DND-41 (cell line): Measurements from ENCODE around the gene DENND1A.

ENCODE experiments used
- ATAC-seq: fragments of 200-7000 bp; cut with Tn5 transposase; 3 replicates; pipeline ENCODE4 v1.9.1; 2021; ENCODE audit warnings: low read depth; ENCODE audit not compliant: insufficient read depth
- DNase-seq: peaks from one replicate; pipeline ENCODE4 v3.0.0-alpha.2; 2020
- H2AFZ ChIP-seq: 2 replicates; pipeline ENCODE4 v1.6.0; 2012; ENCODE audit warnings: low read depth, low read length
- H3K27ac ChIP-seq: 2 replicates; pipeline ENCODE4 v1.5.1; 2012; ENCODE audit warnings: low read length, inconsistent platforms
- H3K27me3 ChIP-seq: fragments of 200-600 bp; sonication (generic); 2 replicates; pipeline ENCODE4 v1.6.0; 2012; ENCODE audit warnings: low read length, mild to moderate bottlenecking, inconsistent platforms; ENCODE audit not compliant: insufficient read depth, poor library complexity
- H3K36me3 ChIP-seq: 2 replicates; pipeline ENCODE4 v1.5.1; 2012; ENCODE audit warnings: low read length, inconsistent platforms; ENCODE audit not compliant: insufficient read depth
- H3K4me1 ChIP-seq: 2 replicates; pipeline ENCODE4 v1.5.1; 2012; ENCODE audit warnings: mild to moderate bottlenecking, low read length; ENCODE audit not compliant: insufficient read depth
- H3K4me2 ChIP-seq: 2 replicates; pipeline ENCODE4 v1.6.0; 2012; ENCODE audit warnings: mild to moderate bottlenecking, moderate library complexity, low read length, inconsistent platforms; ENCODE audit not compliant: insufficient read depth
- H3K4me3 ChIP-seq, 2 experiments: fragments of 200-600 bp in 1 of 2; shearing (Covaris generic) in 1 of 2; 2 replicates each; pipeline ENCODE4 v1.5.1; 2012 to 2016; ENCODE audit warnings: inconsistent platforms in 2 of 2, low read length in 2 of 2, mild to moderate bottlenecking in 2 of 2, low read depth in 1 of 2, moderate library complexity in 1 of 2
- H3K79me2 ChIP-seq: 2 replicates; pipeline ENCODE4 v1.6.0; 2012; ENCODE audit warnings: low read length, inconsistent platforms; ENCODE audit not compliant: insufficient read depth
- H3K9ac ChIP-seq: 2 replicates; pipeline ENCODE4 v1.6.0; 2012; ENCODE audit warnings: low read depth, mild to moderate bottlenecking, inconsistent platforms, low read length, moderate library complexity
- H3K9me3 ChIP-seq: 2 replicates; pipeline ENCODE4 v1.5.1; 2012; ENCODE audit warnings: low read length, moderate library complexity, mild to moderate bottlenecking, inconsistent platforms; ENCODE audit not compliant: insufficient read depth, severe bottlenecking
- H4K20me1 ChIP-seq: 2 replicates; pipeline ENCODE4 v1.6.0; 2012; ENCODE audit warnings: low read length; ENCODE audit not compliant: insufficient read depth
- CTCF ChIP-seq: IDR thresholded peaks from 2 replicates; pipeline ENCODE4 v1.5.1; 2012; ENCODE audit warnings: borderline replicate concordance, low read length, moderate library complexity, mild to moderate bottlenecking; ENCODE audit not compliant: poor library complexity, severe bottlenecking; ENCODE audit errors: extremely low read depth
- EZH2 ChIP-seq: IDR thresholded peaks from 3 replicates; pipeline ENCODE4 v1.6.1; 2012; ENCODE audit warnings: borderline replicate concordance, low read depth, mild to moderate bottlenecking, moderate library complexity, low read length, inconsistent platforms; ENCODE audit not compliant: severe bottlenecking

Gene DENND1A

DNA sequence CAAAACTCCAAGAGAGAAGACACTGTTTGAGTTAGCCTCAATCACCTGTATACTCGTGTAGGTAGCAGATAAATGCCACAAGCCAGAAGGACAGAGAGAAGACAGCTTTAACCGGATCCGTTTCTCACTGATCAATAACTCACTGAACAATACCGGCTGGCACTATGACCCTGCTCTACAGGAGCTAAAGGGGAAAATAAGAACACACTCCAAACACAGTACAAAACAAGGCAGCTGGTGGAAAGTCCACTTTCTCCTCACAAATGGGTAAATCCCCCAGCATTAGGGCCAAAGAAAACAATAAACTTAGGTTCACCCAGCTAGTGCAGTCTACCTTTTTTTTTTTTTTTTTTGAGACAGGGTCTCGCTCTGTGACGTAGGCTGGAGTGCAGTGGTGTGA lies 404.5 kb downstream of the DENND1A start:
- Histone ChIP-seq H3K4me1 (no peaks in the 10 kb centered on the region), H3K9ac (no peak overlapping the region), H3K79me2 (no peaks in the 10 kb centered on the region), H4K20me1 (no peaks in the 10 kb centered on the region), H3K36me3 (no peaks in the 10 kb centered on the region), H3K27ac (no peak overlapping the region), H3K9me3 (peaks cover 7% of the 10 kb centered on the region), H3K27me3 (no peaks in the 10 kb centered on the region), H2AFZ (no peak overlapping the region), H3K4me2 (no peak overlapping the region), H3K4me3 (no peak overlapping the region)
- no peak for DNase-seq
- TF ChIP-seq CTCF, result no peak
- TF ChIP-seq EZH2, result no peak
- ATAC-seq, result no peak

- DNase-seq (no peak), ATAC-seq (no peak)
- no peaks in the 10 kb centered on the region for H3K79me2 ChIP-seq
- H3K36me3 ChIP-seq, result no peaks in the 10 kb centered on the region
- H3K27ac ChIP-seq, result no peak overlapping the region
- H3K4me1 ChIP-seq, result no peaks in the 10 kb centered on the region
- H3K27me3 ChIP-seq, result no peaks in the 10 kb centered on the region
- H3K4me2 ChIP-seq, result no peak overlapping the region
- no peaks in the 10 kb centered on the region for H4K20me1 ChIP-seq
- H3K9me3 ChIP-seq, result peaks cover 4% of the 10 kb centered on the region
- H3K4me3 ChIP-seq, result no peak overlapping the region
- H3K9ac ChIP-seq, result no peak overlapping the region
- TF ChIP-seq CTCF, result no peak
- no peak for TF ChIP-seq EZH2
- no peak overlapping the region for H2AFZ ChIP-seq
Observed at GRCh38 chr9:123524866-123525265, 405.1 kb downstream of the DENND1A start.

DNA sequence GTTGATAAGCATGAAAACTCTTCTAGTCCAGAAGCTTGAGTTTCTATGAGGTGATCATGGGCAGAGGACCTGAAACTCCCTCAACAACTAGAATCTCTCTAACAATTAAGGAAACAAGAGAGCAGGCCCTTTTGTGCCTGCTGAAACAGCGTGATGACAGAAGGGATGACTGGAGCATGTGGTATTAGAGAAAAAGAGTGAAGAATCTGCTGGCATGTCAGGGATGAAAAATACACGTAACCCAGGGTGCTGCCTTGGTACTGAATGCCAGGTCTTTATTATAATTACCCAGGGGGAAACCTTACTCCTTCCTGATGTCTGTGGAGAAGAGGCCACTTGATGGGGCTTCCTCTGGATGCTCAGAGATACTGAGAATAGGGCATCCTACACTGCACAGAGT lies 406.1 kb downstream of the DENND1A start:
- H3K9ac ChIP-seq, result no peak overlapping the region
- no peak overlapping the region for H2AFZ ChIP-seq
- H3K9me3 ChIP-seq, result no peaks in the 10 kb centered on the region
- no peak overlapping the region for H3K4me2 ChIP-seq
- DNase-seq (no peak), ATAC-seq (no peak)
- H4K20me1 ChIP-seq, result no peaks in the 10 kb centered on the region
- H3K4me3 ChIP-seq, result no peak overlapping the region
- no peaks in the 10 kb centered on the region for H3K27me3 ChIP-seq
- no peaks in the 10 kb centered on the region for H3K4me1 ChIP-seq
- no peak for TF ChIP-seq EZH2
- no peak for TF ChIP-seq CTCF
- H3K36me3 ChIP-seq, result no peaks in the 10 kb centered on the region
- no peak overlapping the region for H3K27ac ChIP-seq
- no peaks in the 10 kb centered on the region for H3K79me2 ChIP-seq

DNA sequence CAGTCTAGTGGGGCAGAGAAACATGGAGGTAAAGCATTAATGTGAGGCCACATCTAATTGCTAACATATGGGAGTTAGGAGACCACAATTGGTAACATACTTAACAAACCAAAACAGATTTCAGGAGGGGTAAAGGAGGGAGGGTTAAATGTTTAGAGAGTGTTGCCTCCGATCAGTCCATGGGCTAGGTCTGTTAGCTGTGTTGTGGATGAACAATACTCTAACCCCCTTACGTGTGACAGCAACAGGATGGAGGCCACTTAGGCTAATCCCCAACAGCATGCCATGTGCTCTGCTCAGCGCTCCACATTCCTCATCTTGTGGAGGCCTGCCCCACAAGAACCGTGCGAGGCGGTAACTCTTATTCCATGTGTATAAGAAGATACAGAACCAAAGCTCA lies 406.9 kb downstream of the DENND1A start:
- no peak for TF ChIP-seq EZH2
- no peak for TF ChIP-seq CTCF
- Histone ChIP-seq H3K36me3 (no peaks in the 10 kb centered on the region), H3K9me3 (no peaks in the 10 kb centered on the region), H3K27ac (no peak overlapping the region), H3K9ac (no peak overlapping the region), H3K79me2 (no peaks in the 10 kb centered on the region), H3K27me3 (no peaks in the 10 kb centered on the region), H3K4me3 (no peak overlapping the region), H3K4me2 (no peak overlapping the region), H4K20me1 (no peaks in the 10 kb centered on the region), H3K4me1 (no peaks in the 10 kb centered on the region), H2AFZ (no peak overlapping the region)
- DNase-seq, result no peak
- no peak for ATAC-seq
